ENCODE results near the gene ACTR3.

Gene ACTR3

GRCh38 chr2:113964436-113964835, 74.5 kb downstream of the ACTR3 start:
- H3K4me3 ChIP-seq (ENCODE audit: low read depth, low read length), result no peak overlapping the region

- no peak overlapping the region for H3K4me3 ChIP-seq (ENCODE audit: low read depth, low read length)
These were observed 75.3 kb downstream of the ACTR3 start for GRCh38 chr2:113965228-113965627.

- no peak overlapping the region for H3K4me3 ChIP-seq (ENCODE audit: low read depth, low read length)
These were observed 75.8 kb downstream of the ACTR3 start for GRCh38 chr2:113965644-113966043.

GRCh38 chr2:113966171-113966570, 76.3 kb downstream of the ACTR3 start:
- H3K4me3 ChIP-seq (ENCODE audit: low read depth, low read length), result no peak overlapping the region

DNA sequence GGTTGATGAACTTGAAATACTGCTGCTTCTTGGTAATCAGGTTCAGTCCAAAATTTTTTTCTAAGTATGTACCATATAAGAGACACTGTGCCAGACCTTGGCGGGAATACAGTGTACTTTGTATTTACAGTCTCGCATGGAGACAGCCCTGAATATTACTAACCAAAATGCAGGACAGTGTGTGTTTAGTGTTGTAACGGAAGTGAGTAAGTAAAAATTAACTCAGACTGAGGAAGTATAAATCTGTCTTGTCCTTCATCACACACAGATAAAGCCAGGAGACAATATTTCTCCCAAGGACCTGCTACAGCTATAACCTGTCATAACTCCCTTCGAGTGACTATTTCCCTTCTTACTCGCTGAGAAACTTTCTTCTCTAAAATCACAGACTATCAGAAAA, 76.9 kb downstream of the ACTR3 start:
- no peak overlapping the region for H3K4me3 ChIP-seq (ENCODE audit: low read depth, low read length)

DNA sequence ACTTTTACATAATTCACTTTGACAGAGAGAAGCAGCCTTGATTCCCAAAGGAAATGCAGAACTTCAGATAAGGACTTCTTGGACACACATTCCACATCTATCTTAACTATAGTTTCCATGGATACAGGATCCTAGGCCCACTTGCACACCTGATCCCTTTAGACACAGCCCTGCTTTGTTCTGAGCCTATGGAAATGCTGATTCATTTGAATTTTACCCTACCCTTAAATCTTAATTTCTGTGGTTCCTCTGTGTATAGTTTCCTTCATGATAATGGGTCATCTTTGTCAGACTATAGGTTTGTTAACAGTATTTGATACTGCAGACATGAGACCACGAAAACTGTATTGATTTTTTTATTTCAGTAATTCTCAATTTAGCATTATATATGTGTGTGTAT, 77.4 kb downstream of the ACTR3 start:
- no peak overlapping the region for H3K4me3 ChIP-seq (ENCODE audit: low read depth, low read length)

DNA sequence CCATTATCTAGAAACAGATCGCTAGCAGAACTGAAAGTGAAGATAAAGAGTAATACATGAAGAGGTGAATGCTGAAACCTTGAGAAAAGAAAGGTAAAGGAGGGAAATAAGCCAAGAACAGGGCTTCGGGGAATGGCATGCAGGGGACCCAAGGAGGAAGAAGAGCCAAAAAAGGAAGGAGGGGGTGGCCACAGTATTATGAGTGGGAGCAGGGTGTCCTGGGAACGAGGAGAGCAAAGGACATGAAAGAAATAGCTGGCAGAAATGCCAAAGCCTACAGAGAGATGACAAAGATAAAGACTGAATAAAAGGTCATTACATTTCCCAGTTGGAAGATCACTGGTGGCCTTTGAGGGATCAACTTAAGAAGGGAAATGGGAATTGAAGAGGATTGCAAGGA, 82.9 kb downstream of the ACTR3 start:
- H3K4me3 ChIP-seq (ENCODE audit: low read depth, low read length), result no peak overlapping the region

- H3K4me3 ChIP-seq (ENCODE audit: low read depth, low read length), result no peak overlapping the region
These were observed 83.9 kb downstream of the ACTR3 start for GRCh38 chr2:113973810-113974209.

- H3K4me3 ChIP-seq (ENCODE audit: low read depth, low read length), result no peak overlapping the region
These were observed 84.8 kb downstream of the ACTR3 start for GRCh38 chr2:113974727-113975126.

- H3K4me3 ChIP-seq (ENCODE audit: low read depth, low read length), result no peak overlapping the region
These were observed 86.5 kb downstream of the ACTR3 start for GRCh38 chr2:113976277-113976928.

GRCh38 chr2:113977060-113977659, 87.3 kb downstream of the ACTR3 start:
- no peak overlapping the region for H3K4me3 ChIP-seq (ENCODE audit: low read depth, low read length)

DNA sequence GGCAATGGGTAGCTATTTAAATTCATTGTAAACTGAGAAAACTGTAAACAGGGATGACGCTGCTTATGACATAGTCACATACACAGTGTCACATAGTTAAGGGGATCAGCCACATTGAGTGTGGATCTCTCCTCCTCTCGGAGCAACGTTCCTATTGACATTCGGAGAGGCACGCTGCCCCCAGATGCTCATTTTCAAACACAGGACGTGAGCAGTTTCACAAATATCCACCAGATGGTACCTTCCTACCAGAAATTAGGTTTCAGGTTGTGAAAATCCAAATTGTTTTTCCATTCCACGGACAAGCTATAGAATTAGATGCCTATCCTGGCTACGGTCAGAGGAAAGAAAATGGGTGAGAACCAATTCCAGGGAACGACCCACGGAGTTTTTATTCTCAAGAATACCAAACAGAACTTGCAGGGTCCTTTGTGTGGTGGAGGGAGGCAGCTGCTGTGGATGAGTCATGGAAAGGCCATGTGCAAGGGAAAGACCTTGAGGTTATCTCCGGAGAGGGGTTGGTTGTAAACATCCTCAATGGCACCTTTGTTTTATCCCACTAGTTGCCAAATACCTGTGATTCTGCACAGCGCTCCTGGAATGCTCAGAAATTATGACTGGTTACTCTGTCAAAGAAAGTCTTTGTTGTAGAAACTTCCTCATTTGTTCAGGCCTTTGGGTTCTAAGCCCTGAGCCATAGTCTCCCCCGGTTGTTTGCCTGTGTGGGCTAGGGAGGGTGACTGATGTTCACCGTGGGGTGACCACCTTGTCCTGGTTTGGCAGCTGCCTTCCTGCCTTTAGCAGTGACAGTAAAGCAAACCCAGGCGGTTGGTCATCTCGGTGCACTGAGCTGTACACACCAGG, 88.0 kb downstream of the ACTR3 start:
- no peak overlapping the region for H3K4me3 ChIP-seq (ENCODE audit: low read depth, low read length)

- no peak overlapping the region for H3K4me3 ChIP-seq (ENCODE audit: low read depth, low read length)
These were observed 88.8 kb downstream of the ACTR3 start for GRCh38 chr2:113978524-113979190.

GRCh38 chr2:113979191-113980128, 89.6 kb downstream of the ACTR3 start:
- H3K4me3 ChIP-seq (ENCODE audit: low read depth, low read length), result no peak overlapping the region

GRCh38 chr2:113980946-113981345, 91.1 kb downstream of the ACTR3 start:
- no peak overlapping the region for H3K4me3 ChIP-seq (ENCODE audit: low read depth, low read length)

- no peak overlapping the region for H3K4me3 ChIP-seq (ENCODE audit: low read depth, low read length)
These were observed 91.7 kb downstream of the ACTR3 start for GRCh38 chr2:113981404-113982134.

GRCh38 chr2:113985554-113986397, 95.9 kb downstream of the ACTR3 start:
- H3K4me3 ChIP-seq (ENCODE audit: low read depth, low read length), result no peak overlapping the region

- H3K4me3 ChIP-seq (ENCODE audit: low read depth, low read length), result no peak overlapping the region
These were observed 96.9 kb downstream of the ACTR3 start for GRCh38 chr2:113986762-113987290.

DNA sequence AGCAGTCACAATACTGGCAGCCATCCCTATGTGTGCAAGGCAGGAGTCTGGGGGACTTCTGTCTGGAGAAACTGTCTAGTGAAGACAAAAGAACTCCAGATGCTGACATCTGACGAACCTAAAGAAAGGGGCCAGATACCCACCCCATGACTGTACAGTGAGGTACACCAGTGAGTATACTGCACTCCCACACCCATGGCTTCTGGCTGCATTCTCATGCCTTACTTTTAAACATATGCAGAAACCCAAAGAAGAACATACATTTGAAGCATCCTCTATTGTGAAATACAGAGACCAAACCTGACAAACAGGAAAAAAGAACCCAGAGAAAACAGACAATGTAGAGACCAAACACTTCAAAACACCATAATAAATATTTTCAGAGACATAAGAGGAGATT, 102.2 kb downstream of the ACTR3 start:
- H3K4me3 ChIP-seq (ENCODE audit: low read depth, low read length), result no peak overlapping the region

All from iPS-11a (cell line).